Ovary (tissue), 3 donors: ENCODE measurements around the gene NUB1.

ENCODE experiments used
- EP300 ChIP-seq: sonication (generic); formaldehyde crosslinking; IDR thresholded peaks from one replicate; pipeline ENCODE4 v1.6.1; 2017; ENCODE audit warnings: antibody characterized with exemption
- POLR2A ChIP-seq: fragments of 450-650 bp; IDR thresholded peaks from one replicate; pipeline ENCODE4 v1.6.1; 2017; ENCODE audit warnings: antibody characterized with exemption, mild to moderate bottlenecking, moderate library complexity
- TF ChIP-seq, protein P1 (sequence below), 3 donors: fragments of 450-650 bp in 2 of 3; fragments of 200-600 bp in 1 of 3; IDR thresholded peaks; one replicate each; pipeline versions ENCODE4 v1.5.1 to v1.8.0; 2016 to 2022; ENCODE audit warnings: antibody characterized with exemption in 3 of 3, mild to moderate bottlenecking in 1 of 3
- donor health status: DM: no; HTN: no; CAD: no.

- TF ChIP-seq, protein P1, sequence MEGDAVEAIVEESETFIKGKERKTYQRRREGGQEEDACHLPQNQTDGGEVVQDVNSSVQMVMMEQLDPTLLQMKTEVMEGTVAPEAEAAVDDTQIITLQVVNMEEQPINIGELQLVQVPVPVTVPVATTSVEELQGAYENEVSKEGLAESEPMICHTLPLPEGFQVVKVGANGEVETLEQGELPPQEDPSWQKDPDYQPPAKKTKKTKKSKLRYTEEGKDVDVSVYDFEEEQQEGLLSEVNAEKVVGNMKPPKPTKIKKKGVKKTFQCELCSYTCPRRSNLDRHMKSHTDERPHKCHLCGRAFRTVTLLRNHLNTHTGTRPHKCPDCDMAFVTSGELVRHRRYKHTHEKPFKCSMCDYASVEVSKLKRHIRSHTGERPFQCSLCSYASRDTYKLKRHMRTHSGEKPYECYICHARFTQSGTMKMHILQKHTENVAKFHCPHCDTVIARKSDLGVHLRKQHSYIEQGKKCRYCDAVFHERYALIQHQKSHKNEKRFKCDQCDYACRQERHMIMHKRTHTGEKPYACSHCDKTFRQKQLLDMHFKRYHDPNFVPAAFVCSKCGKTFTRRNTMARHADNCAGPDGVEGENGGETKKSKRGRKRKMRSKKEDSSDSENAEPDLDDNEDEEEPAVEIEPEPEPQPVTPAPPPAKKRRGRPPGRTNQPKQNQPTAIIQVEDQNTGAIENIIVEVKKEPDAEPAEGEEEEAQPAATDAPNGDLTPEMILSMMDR (IDR thresholded peaks at IDR 0.05) = no peak
- TF ChIP-seq POLR2A = no peak
- TF ChIP-seq EP300 = no peak
Measured at GRCh38 chr7:151317936-151318335, 23.7 kb upstream of the NUB1 start.
